ENCODE data around the gene C11orf68. TPM values are rescaled to one million over a fixed set of nuclear protein-coding genes. Genes with fewer than 3 reads are reported as not detected.

The C11orf68 gene
- total and polyA plus RNA-seq, 9 of the 15 experiments (the other 6 are each of a cell fraction or from before 2014, with no cell fraction given), result 3.6 to 35.9 (median 12.8) TPM

- peak; percentile 33 to 77 (median 48) for DNase-seq (ENCODE audit: extremely low read depth in 1 of 4, low spot score in 3 of 4)
- 0 out of 3 replicates have a peak, but pooled peaks cover 2% of the 10 kb centered on the region for H3K79me2 ChIP-seq (ENCODE audit: control insufficient read depth, insufficient read depth, low read length)
- H3K27me3 ChIP-seq (ENCODE audit: control insufficient read depth in 2 of 2, insufficient read depth in 2 of 2, low read length in 2 of 2), result no peaks in the 10 kb centered on the region
- no peak overlapping the region for H3K4me3 ChIP-seq
- no TSS peak for BruUV-seq (replicated peaks)
- H3K4me2 ChIP-seq (ENCODE audit: insufficient read depth, low read length), result 0 out of 2 replicates have a peak overlapping the region, but pooled peaks have one; percentile 9
- 15% methylated on average over 13 of the region's 14 CpGs for WGBS (ENCODE audit: insufficient coverage, low coverage, missing lambda C conversion rate)
- intact Hi-C loops (cut with micrococcal nuclease), result loop anchor here (2.0 kb wide), 1 partner anchor 23 kb away; the partner anchor contains the start of gene FIBP
- peak overlapping the region; percentile 61 to 78 for H3K9ac ChIP-seq (ENCODE audit: insufficient read depth in 1 of 2, low read depth in 2 of 2, low read length in 2 of 2)
- in situ Hi-C loops (cut with MboI), result no loop called here
- peak overlapping the region; percentile 83 for H2AFZ ChIP-seq (ENCODE audit: low read depth, low read length)
- H3K36me3 ChIP-seq (ENCODE audit: control insufficient read depth, insufficient read depth, low read length), result peaks cover 2% of the 10 kb centered on the region; the same call in 1 of the 3 replicates
- no peak for FAIRE-seq
- CTCF ChIA-PET (ENCODE audit: low intra/inter-chr PET ratio), result interaction anchor here (0.8 to 1.2 kb wide), 3 partner anchors 23 to 28 kb away, joined by 3 to 5 read pairs (median 3); no protein-coding TSS in a partner anchor
- no peaks in the 10 kb centered on the region for H4K20me1 ChIP-seq (replicated peaks; ENCODE audit: control insufficient read depth, insufficient read depth, low read length)
- ATAC-seq, result peak; percentile 63
- peaks cover 41 to 42% of the 10 kb centered on the region in 2 experiments for H3K4me1 ChIP-seq (replicated peaks in 1 of 2; ENCODE audit: control insufficient read depth in 2 of 2, insufficient read depth in 2 of 2, low read length in 2 of 2)
- no peaks in the 10 kb centered on the region for H3K9me3 ChIP-seq (replicated peaks; ENCODE audit: control insufficient read depth, insufficient read depth, low read depth, low read length)
- POLR2A ChIA-PET, result interaction anchor here (0.6 to 6.0 kb wide), 9 partner anchors 9 to 339 kb away, joined by 3 to 73 read pairs (median 3); partner anchors contain the start of genes CCDC85B, FOSL1 and MUS81
- no peaks in the 10 kb centered on the region for H3K9me1 ChIP-seq (ENCODE audit: control insufficient read depth, insufficient read depth, low read length)
- H3K27ac ChIP-seq (ENCODE audit: extremely low read depth, low read depth, low read length), result peak overlapping the region; percentile 54; the same call in 2 of the 3 replicates
- TF ChIP-seq ZKSCAN3 (CRISPR knock-in tag; IDR thresholded peaks at IDR 0.05) (no peak), C11orf30 (IDR thresholded peaks at IDR 0.05; ENCODE audit: low read depth) (no peak), ZC3H4 (CRISPR knock-in tag; IDR thresholded peaks at IDR 0.05; ENCODE audit: borderline replicate concordance) (no peak), SFPQ (IDR thresholded peaks at IDR 0.05; ENCODE audit: low read depth, low read length) (no peak), DPF2 (IDR thresholded peaks at IDR 0.05) (no peak), EP400 (IDR thresholded peaks at IDR 0.05) (peak; percentile 37; the same call in 1 of the 2 replicates), IRF2 (CRISPR knock-in tag; IDR thresholded peaks at IDR 0.05) (no peak), PCBP2 (IDR thresholded peaks at IDR 0.05; ENCODE audit: low read depth, low read length, poor library complexity, severe bottlenecking) (no peak), SRSF9 (IDR thresholded peaks at IDR 0.05; ENCODE audit: borderline replicate concordance, low read depth, low read length) (no peak), POLR2G (IDR thresholded peaks at IDR 0.05; ENCODE audit: low read depth, low read length) (peak; percentile 64), ESRRA (IDR thresholded peaks at IDR 0.05; ENCODE audit: borderline replicate concordance, low read depth) (peak; percentile 82), USF2 (CRISPR knock-in tag; IDR thresholded peaks at IDR 0.05) (no peak), RBFOX2 (IDR thresholded peaks at IDR 0.05; ENCODE audit: low read depth, low read length) (peak; percentile 61), ZNF518B (CRISPR knock-in tag; IDR thresholded peaks at IDR 0.05) (no peak)
These were observed 6.9 kb downstream of the C11orf68 start for GRCh38 chr11:65911682-65912568.
